K562 (cell line): Measurements from ENCODE around the gene RNF6. TPM values are rescaled to one million over a fixed set of nuclear protein-coding genes. Genes with fewer than 3 reads are reported as not detected.

Source experiments
- CREBBP ChIP-seq: IDR thresholded peaks from one replicate; pipeline ENCODE4 v1.6.1; 2012; ENCODE audit warnings: low read depth, mild to moderate bottlenecking, control low read depth, inconsistent platforms, low read length
- FOSL1 ChIP-seq: fragments of 200-800 bp; sonication (Bioruptor generic); conservative IDR thresholded peaks from 2 replicates; pipeline ENCODE4 v1.6.1; 2016; ENCODE audit warnings: missing genetic modification characterization, missing compliant biosample characterization
- GABPB2 ChIP-seq: fragments of 250-450 bp; sonication (Bioruptor Pico); conservative IDR thresholded peaks from 2 replicates; pipeline ENCODE4 v1.5.1; 2021; ENCODE audit warnings: mild to moderate bottlenecking
- HNRNPUL1 ChIP-seq: fragments of 200-400 bp; formaldehyde crosslinking; IDR thresholded peaks from 2 replicates; pipeline ENCODE4 v1.6.1; 2017; ENCODE audit warnings: low read length
- ILF3 ChIP-seq: fragments of 450-650 bp; IDR thresholded peaks from 2 replicates; pipeline ENCODE4 v1.6.1; 2018; ENCODE audit warnings: antibody characterized with exemption, mild to moderate bottlenecking, moderate library complexity, borderline replicate concordance
- LEF1 ChIP-seq: fragments of 450-650 bp; IDR thresholded peaks from 2 replicates; pipeline ENCODE4 v1.6.1; 2016; ENCODE audit warnings: mild to moderate bottlenecking
- MECOM ChIP-seq: fragments of 250-450 bp; sonication (Bioruptor Pico); IDR thresholded peaks from 2 replicates; pipeline ENCODE4 v1.8.0; 2022; ENCODE audit warnings: inconsistent platforms
- MEF2A ChIP-seq: IDR thresholded peaks from 2 replicates; pipeline ENCODE4 v1.6.1; 2011; ENCODE audit warnings: low read depth, mild to moderate bottlenecking, low read length, moderate library complexity; ENCODE audit not compliant: control insufficient read depth
- MEIS2 ChIP-seq: fragments of 450-650 bp; IDR thresholded peaks from 2 replicates; pipeline ENCODE4 v1.6.1; 2014; ENCODE audit warnings: mild to moderate bottlenecking; ENCODE audit not compliant: partially characterized antibody
- PCBP1 ChIP-seq: fragments of 200-400 bp; formaldehyde crosslinking; IDR thresholded peaks from 2 replicates; pipeline ENCODE4 v1.6.1; 2018; ENCODE audit warnings: mild to moderate bottlenecking, low read depth, low read length; ENCODE audit not compliant: poor library complexity, severe bottlenecking
- RB1 ChIP-seq: fragments of 450-650 bp; IDR thresholded peaks from 2 replicates; pipeline ENCODE4 v1.6.1; 2017; ENCODE audit warnings: low read depth, mild to moderate bottlenecking
- RBM15 ChIP-seq: fragments of 200-400 bp; formaldehyde crosslinking; IDR thresholded peaks from 2 replicates; pipeline ENCODE4 v1.6.1; 2018; ENCODE audit warnings: mild to moderate bottlenecking, low read length, moderate library complexity; ENCODE audit not compliant: insufficient read depth
- SAP30 ChIP-seq: fragments of 200-600 bp; sonication (generic); IDR thresholded peaks from 2 replicates; pipeline ENCODE4 v1.6.1; 2012; ENCODE audit warnings: borderline replicate concordance, low read depth, mild to moderate bottlenecking, moderate library complexity, low read length, control low read depth, inconsistent platforms; ENCODE audit not compliant: insufficient read depth, poor library complexity, severe bottlenecking
- STAT6 ChIP-seq: sonication (generic); formaldehyde crosslinking; IDR thresholded peaks from 2 replicates; pipeline ENCODE4 v1.8.1; 2023; ENCODE audit warnings: mild to moderate bottlenecking, missing genetic modification reagents
- TEAD2 ChIP-seq: fragments of 450-650 bp; IDR thresholded peaks from 2 replicates; pipeline ENCODE4 v1.6.1; 2016; ENCODE audit warnings: missing genetic modification characterization, control low read depth, missing compliant biosample characterization
- ZBTB49 ChIP-seq: sonication (generic); formaldehyde crosslinking; IDR thresholded peaks from 2 replicates; pipeline ENCODE4 v1.8.0; 2022; ENCODE audit warnings: missing genetic modification reagents, mild to moderate bottlenecking, borderline replicate concordance
- ZBTB9 ChIP-seq: fragments of 450-650 bp; formaldehyde crosslinking; IDR thresholded peaks from 2 replicates; pipeline ENCODE4 v1.4.0; 2020; ENCODE audit warnings: mild to moderate bottlenecking, moderate library complexity
- ZNF146 ChIP-seq: IDR thresholded peaks from one replicate; pipeline ENCODE4 v1.6.1; 2018; ENCODE audit warnings: missing compliant biosample characterization; ENCODE audit not compliant: unreplicated experiment
- ZNF561 ChIP-seq: fragments of 450-650 bp; formaldehyde crosslinking; conservative IDR thresholded peaks from 2 replicates; pipeline ENCODE4 v1.4.0; 2020; ENCODE audit warnings: mild to moderate bottlenecking, moderate library complexity
- ZSCAN29 ChIP-seq: fragments of 450-650 bp; IDR thresholded peaks from 2 replicates; pipeline ENCODE4 v1.6.1; 2017
- polyA plus RNA-seq, 8 experiments: library from polyadenylated mRNA; depleted of rRNA in 4 of 8; stranded (reverse) in 5 of 8; unstranded in 3 of 8; fragments of >200 nt; fragmentation: Nextera tagmentation in 2 of 8; fragmentation: Illumina TruSeq in 1 of 8; extraction: Ambion mirVana in 2 of 8; extraction: Trizol in 1 of 8; gene quantifications; 2 replicates each; pipeline versions ENCODE4 v1.2.1 to v1.2.3, GENCODE V29; 2011 to 2014; ENCODE audit warnings: inconsistent platforms in 1 of 8, missing spikeins in 1 of 8
- total RNA-seq, 7 experiments: library from RNA; depleted of rRNA in 6 of 7; stranded (reverse); fragments of >200 nt in 6 of 7; fragmentation: Illumina TruSeq in 2 of 7; extraction: Trizol in 2 of 7; gene quantifications; 2 replicates each; pipeline versions ENCODE4 v1.2.1 to v1.2.3, GENCODE V29; 2011 to 2021; ENCODE audit warnings: low replicate concordance in 1 of 7

The RNF6 gene
- total and polyA plus RNA-seq, 9 of the 15 experiments (the other 6 are each of a cell fraction or from before 2014, with no cell fraction given) = 12.0 to 31.4 (median 22.3) TPM

GRCh38 chr13:26253787-26254582, 31.9 kb upstream of the RNF6 start, which contains the start of gene CDK8 (continued):
- TF ChIP-seq GABPB2 (CRISPR knock-in tag) (no peak), PCBP1 (no peak), ILF3 (no peak), FOSL1 (tag) (no peak), TEAD2 (tag) (no peak), RB1 (no peak), ZNF561 (CRISPR knock-in tag) (no peak), SAP30 (peak; percentile 67), ZBTB9 (0 out of 2 replicates have a peak, but pooled peaks have one; percentile 33), ZSCAN29 (no peak), LEF1 (no peak), MECOM (no peak), ZBTB49 (no peak), MEIS2 (no peak), HNRNPUL1 (no peak), CREBBP (no peak), RBM15 (no peak), MEF2A (no peak), STAT6 (CRISPR knock-in tag) (no peak), ZNF146 (CRISPR knock-in tag) (no peak)
